Measurements from ENCODE around the gene PDZD4. TPM values are rescaled to one million over a fixed set of nuclear protein-coding genes. Genes with fewer than 3 reads are reported as not detected.

Gene PDZD4
- total and polyA plus RNA-seq, 10 of the 15 experiments (the other 5 are each of a cell fraction or from before 2014, with no cell fraction given), result 0.01 to 0.15 (median 0.04) TPM; not detected in 6

GRCh38 chrX:153762626-153763173, 67.6 kb downstream of the PDZD4 start:
- no peak overlapping the region for H3K27ac ChIP-seq (ENCODE audit: control insufficient read depth, insufficient read depth)
- H3K27me3 ChIP-seq (replicated peaks in 1 of 2; ENCODE audit: control insufficient read depth in 2 of 2, insufficient read depth in 2 of 2, low read length in 1 of 2), result no peaks in the 10 kb centered on the region
- no peak overlapping the region for H3K9ac ChIP-seq (ENCODE audit: control insufficient read depth, insufficient read depth, low read length)
- SMC1A ChIA-PET (ENCODE audit: uncharacterized antibody, unreplicated experiment), result no interaction called here
- no peak overlapping the region for H3K4me3 ChIP-seq
- no peaks in the 10 kb centered on the region for H3K79me2 ChIP-seq (ENCODE audit: control insufficient read depth, insufficient read depth, low read length)
- H3K36me3 ChIP-seq (ENCODE audit: control insufficient read depth in 2 of 2, insufficient read depth in 2 of 2, low read length in 1 of 2), result no peaks in the 10 kb centered on the region
- ATAC-seq, result no peak
- 50% methylated on average over 14 of the region's 14 CpGs for WGBS (ENCODE audit: insufficient coverage, insufficient replicate concordance, low lambda C conversion rate, missing lambda C conversion rate)
- H2AFZ ChIP-seq (ENCODE audit: control insufficient read depth, low read depth, low read length), result no peak overlapping the region
- no peaks in the 10 kb centered on the region for H3K9me3 ChIP-seq (replicated peaks; ENCODE audit: control insufficient read depth, insufficient read depth, low read length)
- FAIRE-seq, result no peak
- in situ Hi-C loops (cut with MboI) (loop anchor here (5.0 kb wide), 1 partner anchor 200 kb away; no protein-coding TSS in a partner anchor), intact Hi-C loops (cut with micrococcal nuclease; ENCODE audit: unreplicated experiment) (loop anchor here (5.0 kb wide), 1 partner anchor 290 kb away; no protein-coding TSS in a partner anchor)
- BruUV-seq (replicated peaks), result no TSS peak
- no peaks in the 10 kb centered on the region for H3K4me1 ChIP-seq (ENCODE audit: control insufficient read depth, insufficient read depth, low read length)
- TF ChIP-seq TCF3 (IDR thresholded peaks at IDR 0.05; ENCODE audit: borderline replicate concordance, insufficient read depth, low read depth, low read length) (no peak), HCFC1 (IDR thresholded peaks at IDR 0.05; ENCODE audit: low read length) (no peak)
- POLR2A ChIA-PET, result no interaction called here
- H4K20me1 ChIP-seq (ENCODE audit: control insufficient read depth, insufficient read depth), result no peaks in the 10 kb centered on the region
- RAD21 ChIA-PET (ENCODE audit: unreplicated experiment), result interaction anchor here (1.6 kb wide), 1 partner anchor 75 kb away, joined by 3 read pairs; the partner anchor contains the start of gene SLC6A8
- no peak overlapping the region for H3K4me2 ChIP-seq (ENCODE audit: control insufficient read depth, insufficient read depth)
- CTCF ChIA-PET, result interaction anchor here (0.6 to 2.3 kb wide), 8 partner anchors 34 to 206 kb away, joined by 3 to 26 read pairs (median 4); partner anchors contain the start of gene SLC6A8
- no peak for DNase-seq (ENCODE audit: low read depth, low spot score)

DNA sequence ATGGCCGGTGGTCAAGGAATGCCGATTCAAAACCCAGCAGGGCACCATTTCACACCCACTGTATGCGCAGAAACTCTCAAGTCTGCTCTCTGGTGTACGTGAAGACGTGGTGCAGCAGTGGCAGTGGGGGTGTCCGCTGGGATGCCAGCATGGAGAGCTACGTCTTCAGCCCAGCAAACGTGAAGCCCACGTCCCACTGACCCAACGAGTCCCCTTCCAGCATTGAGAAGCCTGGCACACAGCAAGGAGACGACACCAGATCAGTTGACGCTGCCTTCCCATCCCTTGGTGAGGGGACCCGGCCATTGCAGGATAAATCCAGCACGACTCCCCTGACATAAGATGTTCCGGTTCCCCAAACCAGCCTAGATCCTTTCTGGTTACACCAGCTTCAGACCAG, 68.5 kb downstream of the PDZD4 start:
- Histone ChIP-seq H3K4me1 (ENCODE audit: control insufficient read depth, insufficient read depth, low read length) (no peaks in the 10 kb centered on the region), H2AFZ (ENCODE audit: control insufficient read depth, low read depth, low read length) (no peak overlapping the region), H3K9ac (ENCODE audit: control insufficient read depth, insufficient read depth, low read length) (no peak overlapping the region), H3K79me2 (ENCODE audit: control insufficient read depth, insufficient read depth, low read length) (no peaks in the 10 kb centered on the region), H3K36me3 (ENCODE audit: control insufficient read depth in 2 of 2, insufficient read depth in 2 of 2, low read length in 1 of 2) (no peaks in the 10 kb centered on the region), H3K27ac (ENCODE audit: control insufficient read depth, insufficient read depth) (no peak overlapping the region), H3K4me3 (no peak overlapping the region), H4K20me1 (ENCODE audit: control insufficient read depth, insufficient read depth) (no peaks in the 10 kb centered on the region), H3K4me2 (ENCODE audit: control insufficient read depth, insufficient read depth) (no peak overlapping the region), H3K9me3 (replicated peaks; ENCODE audit: control insufficient read depth, insufficient read depth, low read length) (no peaks in the 10 kb centered on the region), H3K27me3 (replicated peaks in 1 of 2; ENCODE audit: control insufficient read depth in 2 of 2, insufficient read depth in 2 of 2, low read length in 1 of 2) (no peaks in the 10 kb centered on the region)
- no peak for FAIRE-seq
- 42% methylated on average over 15 of the region's 15 CpGs for WGBS (ENCODE audit: insufficient coverage, insufficient replicate concordance, low lambda C conversion rate, missing lambda C conversion rate)
- intact Hi-C loops (cut with micrococcal nuclease; ENCODE audit: unreplicated experiment), result loop anchor here (5.0 kb wide), 1 partner anchor 290 kb away; no protein-coding TSS in a partner anchor
- TF ChIP-seq, protein P1, sequence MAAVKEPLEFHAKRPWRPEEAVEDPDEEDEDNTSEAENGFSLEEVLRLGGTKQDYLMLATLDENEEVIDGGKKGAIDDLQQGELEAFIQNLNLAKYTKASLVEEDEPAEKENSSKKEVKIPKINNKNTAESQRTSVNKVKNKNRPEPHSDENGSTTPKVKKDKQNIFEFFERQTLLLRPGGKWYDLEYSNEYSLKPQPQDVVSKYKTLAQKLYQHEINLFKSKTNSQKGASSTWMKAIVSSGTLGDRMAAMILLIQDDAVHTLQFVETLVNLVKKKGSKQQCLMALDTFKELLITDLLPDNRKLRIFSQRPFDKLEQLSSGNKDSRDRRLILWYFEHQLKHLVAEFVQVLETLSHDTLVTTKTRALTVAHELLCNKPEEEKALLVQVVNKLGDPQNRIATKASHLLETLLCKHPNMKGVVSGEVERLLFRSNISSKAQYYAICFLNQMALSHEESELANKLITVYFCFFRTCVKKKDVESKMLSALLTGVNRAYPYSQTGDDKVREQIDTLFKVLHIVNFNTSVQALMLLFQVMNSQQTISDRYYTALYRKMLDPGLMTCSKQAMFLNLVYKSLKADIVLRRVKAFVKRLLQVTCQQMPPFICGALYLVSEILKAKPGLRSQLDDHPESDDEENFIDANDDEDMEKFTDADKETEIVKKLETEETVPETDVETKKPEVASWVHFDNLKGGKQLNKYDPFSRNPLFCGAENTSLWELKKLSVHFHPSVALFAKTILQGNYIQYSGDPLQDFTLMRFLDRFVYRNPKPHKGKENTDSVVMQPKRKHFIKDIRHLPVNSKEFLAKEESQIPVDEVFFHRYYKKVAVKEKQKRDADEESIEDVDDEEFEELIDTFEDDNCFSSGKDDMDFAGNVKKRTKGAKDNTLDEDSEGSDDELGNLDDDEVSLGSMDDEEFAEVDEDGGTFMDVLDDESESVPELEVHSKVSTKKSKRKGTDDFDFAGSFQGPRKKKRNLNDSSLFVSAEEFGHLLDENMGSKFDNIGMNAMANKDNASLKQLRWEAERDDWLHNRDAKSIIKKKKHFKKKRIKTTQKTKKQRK (IDR thresholded peaks at IDR 0.05; ENCODE audit: low read depth, low read length), result no peak
- no peak for TF ChIP-seq POLR2AphosphoS5 (IDR thresholded peaks at IDR 0.05; ENCODE audit: low read length)
- no peak for TF ChIP-seq CBFB (IDR thresholded peaks at IDR 0.05; ENCODE audit: low read depth)
- TF ChIP-seq SPI1 (IDR thresholded peaks at IDR 0.05; ENCODE audit: borderline replicate concordance, insufficient read depth, low read depth, low read length), result no peak
- BruUV-seq (replicated peaks), result no TSS peak
- POLR2A ChIA-PET, result no interaction called here
- RAD21 ChIA-PET (ENCODE audit: unreplicated experiment), result interaction anchor here (1.6 kb wide), 1 partner anchor 74 kb away, joined by 3 read pairs; the partner anchor contains the start of gene SLC6A8
- CTCF ChIA-PET, result interaction anchor here (1.1 to 1.8 kb wide), 2 partner anchors 163 to 190 kb away, joined by 4 read pairs; no protein-coding TSS in a partner anchor
- no peak for ATAC-seq
- no peak for DNase-seq (ENCODE audit: low read depth, low spot score)
- in situ Hi-C loops (cut with MboI), result loop anchor here (5.0 kb wide), 1 partner anchor 200 kb away; no protein-coding TSS in a partner anchor
- SMC1A ChIA-PET (ENCODE audit: uncharacterized antibody, unreplicated experiment), result no interaction called here

Measured in GM12878 (cell line).